Activated T-cell treated with anti-CD3 and anti-CD28 coated beads, Interleukin-2, amount 50 U/mL, for 48 hours (primary cell): ENCODE measurements around the gene QSER1.
"Not testable (repeated sequence)": the region's sequence is repeated elsewhere in the genome, so short reads cannot be mapped to it uniquely, and the experiment has no call there.

Source experiments
- DNase-seq, 2 experiments: peaks; one replicate each; pipeline ENCODE4 v3.0.0-alpha.2; 2020

QSER1 gene

GRCh38 chr11:32891657-32892354 is 805 bp upstream of the QSER1 start:
- DNase-seq: no peak

GRCh38 chr11:32893093-32893342 is 407 bp downstream of the QSER1 start:
- DNase-seq: no peak

GRCh38 chr11:32893343-32894148 is 935 bp downstream of the QSER1 start:
- peak; percentile 72 to 76 for DNase-seq

- DNase-seq: peak; percentile 44 to 49
These were observed 1.7 kb downstream of the QSER1 start for GRCh38 chr11:32894149-32894827.

GRCh38 chr11:32894921-32895320 is 2.3 kb downstream of the QSER1 start:
- no peak for DNase-seq

GRCh38 chr11:32895471-32895870 is 2.9 kb downstream of the QSER1 start:
- no peak for DNase-seq

- DNase-seq: no peak
These were observed 4.5 kb downstream of the QSER1 start for GRCh38 chr11:32897103-32897502.

GRCh38 chr11:32899438-32899837 is 6.8 kb downstream of the QSER1 start:
- no peak for DNase-seq

GRCh38 chr11:32902089-32902665 is 9.6 kb downstream of the QSER1 start:
- no peak for DNase-seq

GRCh38 chr11:32905028-32905667 is 12.5 kb downstream of the QSER1 start:
- DNase-seq: no peak

GRCh38 chr11:32908619-32909018 is 16.0 kb downstream of the QSER1 start:
- DNase-seq: no peak

GRCh38 chr11:32911413-32911812 is 18.8 kb downstream of the QSER1 start:
- DNase-seq: no peak

GRCh38 chr11:32913445-32913844 is 20.8 kb downstream of the QSER1 start:
- DNase-seq: no peak

- DNase-seq: no peak
These were observed 23.8 kb downstream of the QSER1 start for GRCh38 chr11:32916361-32916760.

- no peak for DNase-seq
These were observed 24.4 kb downstream of the QSER1 start for GRCh38 chr11:32916994-32917393.

- DNase-seq: no peak
These were observed 25.8 kb downstream of the QSER1 start for GRCh38 chr11:32918427-32918826.

GRCh38 chr11:32919338-32919737 is 26.7 kb downstream of the QSER1 start:
- DNase-seq: no peak

GRCh38 chr11:32920570-32920969 is 28.0 kb downstream of the QSER1 start:
- no peak for DNase-seq

- no peak for DNase-seq
These were observed 28.6 kb downstream of the QSER1 start for GRCh38 chr11:32921204-32921603.

GRCh38 chr11:32931606-32932005 is 39.0 kb downstream of the QSER1 start:
- no peak for DNase-seq

GRCh38 chr11:32932196-32932595 is 39.6 kb downstream of the QSER1 start:
- no peak for DNase-seq

- no peak for DNase-seq
These were observed 42.9 kb downstream of the QSER1 start for GRCh38 chr11:32935462-32936029.

GRCh38 chr11:32936178-32936577 is 43.6 kb downstream of the QSER1 start:
- DNase-seq: not testable (repeated sequence)
